Trophoblast cell (in vitro differentiated cells and primary cell): ENCODE measurements around the gene ULBP1.

Source experiments
- DNase-seq, 2 donors: peaks; one replicate each; pipeline ENCODE4 v3.0.0-alpha.2; 2016
- H2AFZ ChIP-seq: 2 replicates; pipeline ENCODE4 v1.6.1; 2013; ENCODE audit warnings: low read length, moderate library complexity, mild to moderate bottlenecking; ENCODE audit not compliant: insufficient read depth, poor library complexity
- H2AK5ac ChIP-seq: 2 replicates; pipeline ENCODE4 v1.6.1; 2013; ENCODE audit warnings: mild to moderate bottlenecking, low read length
- H2BK120ac ChIP-seq: 2 replicates; pipeline ENCODE4 v1.6.1; 2013; ENCODE audit warnings: low read length, mild to moderate bottlenecking, moderate library complexity; ENCODE audit not compliant: insufficient read depth, poor library complexity
- H2BK12ac ChIP-seq: 2 replicates; pipeline ENCODE4 v1.6.1; 2013; ENCODE audit warnings: mild to moderate bottlenecking, low read length, moderate library complexity
- H2BK5ac ChIP-seq: 2 replicates; pipeline ENCODE4 v1.6.1; 2013; ENCODE audit warnings: low read length, low read depth, moderate library complexity, mild to moderate bottlenecking; ENCODE audit not compliant: poor library complexity
- H3K14ac ChIP-seq: 2 replicates; pipeline ENCODE4 v1.6.1; 2013; ENCODE audit warnings: mild to moderate bottlenecking, low read length
- H3K18ac ChIP-seq: 2 replicates; pipeline ENCODE4 v1.6.1; 2013; ENCODE audit warnings: mild to moderate bottlenecking, low read length
- H3K23ac ChIP-seq: 2 replicates; pipeline ENCODE4 v1.6.1; 2013; ENCODE audit warnings: low read length
- H3K27ac ChIP-seq: 2 replicates; pipeline ENCODE4 v1.5.1; 2013; ENCODE audit warnings: low read depth, mild to moderate bottlenecking, inconsistent platforms, low read length, moderate library complexity
- H3K27me3 ChIP-seq: 2 replicates; pipeline ENCODE4 v1.6.1; 2013; ENCODE audit warnings: inconsistent platforms, mild to moderate bottlenecking, low read length, moderate library complexity; ENCODE audit not compliant: insufficient read depth
- H3K36me3 ChIP-seq, 2 experiments: 1 replicate in 1 of 2; 2 replicates in 1 of 2; pipeline ENCODE4 v1.6.1; 2013; ENCODE audit warnings: low read length in 2 of 2, mild to moderate bottlenecking in 2 of 2, moderate library complexity in 1 of 2; ENCODE audit not compliant: insufficient read depth in 2 of 2, control insufficient read depth in 1 of 2
- H3K4ac ChIP-seq: 2 replicates; pipeline ENCODE4 v1.6.1; 2013; ENCODE audit warnings: low read depth, mild to moderate bottlenecking, low read length, moderate library complexity
- H3K4me1 ChIP-seq, 2 experiments: 1 replicate in 1 of 2; 2 replicates in 1 of 2; pipeline ENCODE4 v1.6.1; 2013; ENCODE audit warnings: low read length in 2 of 2, mild to moderate bottlenecking in 2 of 2, moderate library complexity in 1 of 2; ENCODE audit not compliant: insufficient read depth in 2 of 2, control insufficient read depth in 1 of 2
- H3K4me2 ChIP-seq: 2 replicates; pipeline ENCODE4 v1.6.1; 2013; ENCODE audit warnings: inconsistent platforms, mild to moderate bottlenecking, low read length, moderate library complexity
- H3K4me3 ChIP-seq: 2 replicates; pipeline ENCODE4 v1.5.1; 2013; ENCODE audit warnings: mild to moderate bottlenecking, low read depth, low read length, inconsistent platforms
- H3K79me1 ChIP-seq: one replicate; pipeline ENCODE4 v1.6.1; 2013; ENCODE audit warnings: low read length
- H3K79me2 ChIP-seq: 2 replicates; pipeline ENCODE4 v1.6.1; 2013; ENCODE audit warnings: low read length, mild to moderate bottlenecking; ENCODE audit not compliant: control insufficient read depth, insufficient read depth, poor library complexity
- H3K9ac ChIP-seq: 2 replicates; pipeline ENCODE4 v1.6.1; 2013; ENCODE audit warnings: mild to moderate bottlenecking, low read length
- H3K9me3 ChIP-seq: 2 replicates; pipeline ENCODE4 v1.6.1; 2013; ENCODE audit warnings: low read depth, mild to moderate bottlenecking, control low read depth, inconsistent platforms, low read length; ENCODE audit not compliant: insufficient read depth
- H4K12ac ChIP-seq: 2 replicates; pipeline ENCODE4 v1.6.1; 2013; ENCODE audit warnings: low read depth, mild to moderate bottlenecking, low read length, moderate library complexity
- H4K8ac ChIP-seq: 2 replicates; pipeline ENCODE4 v1.6.1; 2013; ENCODE audit warnings: low read depth, mild to moderate bottlenecking, low read length, moderate library complexity
- H4K91ac ChIP-seq: one replicate; pipeline ENCODE4 v1.6.1; 2013; ENCODE audit warnings: low read depth, mild to moderate bottlenecking, low read length, moderate library complexity
- WGBS: extraction: QIAGEN DNeasy Blood & Tissue Kit; methylation state at CpG from one replicate; pipeline ENCODE4 v1.1.7; 2013; ENCODE audit warnings: missing lambda C conversion rate; ENCODE audit not compliant: insufficient read length, insufficient coverage; ENCODE audit errors: extremely low coverage; 5-methylcytosine and 5-hydroxymethylcytosine counted together

Gene ULBP1

GRCh38 chr6:149948616-149949015 is 15.1 kb upstream of the ULBP1 start:
- Histone ChIP-seq H3K4me1 (no peaks in the 10 kb centered on the region), H3K9me3 (peaks cover 3% of the 10 kb centered on the region), H3K23ac (no peak overlapping the region), H3K79me1 (no peaks in the 10 kb centered on the region), H2AFZ (no peak overlapping the region), H4K8ac (no peak overlapping the region), H3K27ac (no peak overlapping the region), H2BK5ac (no peak overlapping the region), H4K12ac (no peak overlapping the region), H3K4ac (no peak overlapping the region), H3K79me2 (no peaks in the 10 kb centered on the region), H3K18ac (no peak overlapping the region), H3K36me3 (no peaks in the 10 kb centered on the region), H3K4me2 (no peak overlapping the region), H4K91ac (no peak overlapping the region), H3K9ac (no peak overlapping the region), H3K27me3 (peaks cover 8% of the 10 kb centered on the region), H3K14ac (no peak overlapping the region), H2BK12ac (no peak overlapping the region), H2AK5ac (no peak overlapping the region), H2BK120ac (no peak overlapping the region), H3K4me3 (no peak overlapping the region)
- DNase-seq: no peak
- no CpG with 5 or more reads among the region's 5 CpGs for WGBS

- DNase-seq: no peak
- Histone ChIP-seq H3K36me3 (no peaks in the 10 kb centered on the region), H3K14ac (no peak overlapping the region), H2AK5ac (no peak overlapping the region), H2BK5ac (no peak overlapping the region), H3K27ac (no peak overlapping the region), H2BK120ac (no peak overlapping the region), H3K4me2 (no peak overlapping the region), H4K91ac (no peak overlapping the region), H3K4ac (no peak overlapping the region), H3K79me2 (no peaks in the 10 kb centered on the region), H3K9me3 (peaks cover 3% of the 10 kb centered on the region), H2BK12ac (no peak overlapping the region), H3K4me1 (no peaks in the 10 kb centered on the region), H3K27me3 (peaks cover 15% of the 10 kb centered on the region), H3K18ac (no peak overlapping the region), H4K12ac (no peak overlapping the region), H3K23ac (no peak overlapping the region), H3K79me1 (no peaks in the 10 kb centered on the region), H3K9ac (no peak overlapping the region), H2AFZ (no peak overlapping the region), H3K4me3 (no peak overlapping the region), H4K8ac (no peak overlapping the region)
- WGBS: no CpG with 5 or more reads among the region's 8 CpGs
Observed at GRCh38 chr6:149950423-149950822, 13.3 kb upstream of the ULBP1 start.

GRCh38 chr6:149951096-149951495 is 12.6 kb upstream of the ULBP1 start:
- Histone ChIP-seq H3K14ac (no peak overlapping the region), H3K4me3 (no peak overlapping the region), H3K4me1 (no peaks in the 10 kb centered on the region), H2BK12ac (no peak overlapping the region), H4K8ac (no peak overlapping the region), H3K4ac (no peak overlapping the region), H3K18ac (no peak overlapping the region), H2AFZ (no peak overlapping the region), H3K27me3 (peaks cover 21% of the 10 kb centered on the region), H2BK120ac (no peak overlapping the region), H4K91ac (no peak overlapping the region), H4K12ac (no peak overlapping the region), H3K36me3 (no peaks in the 10 kb centered on the region), H2AK5ac (no peak overlapping the region), H3K27ac (no peak overlapping the region), H3K79me2 (no peaks in the 10 kb centered on the region), H3K9ac (no peak overlapping the region), H3K9me3 (peaks cover 3% of the 10 kb centered on the region), H3K79me1 (no peaks in the 10 kb centered on the region), H2BK5ac (no peak overlapping the region), H3K4me2 (no peak overlapping the region), H3K23ac (no peak overlapping the region)
- WGBS: no CpG with 5 or more reads among the region's 9 CpGs
- no peak for DNase-seq

GRCh38 chr6:149951626-149952025 is 12.1 kb upstream of the ULBP1 start:
- peaks cover 3% of the 10 kb centered on the region for H3K9me3 ChIP-seq
- no peak overlapping the region for H2BK5ac ChIP-seq
- no peaks in the 10 kb centered on the region for H3K4me1 ChIP-seq
- H2BK12ac ChIP-seq: no peak overlapping the region
- H3K4ac ChIP-seq: no peak overlapping the region
- H4K91ac ChIP-seq: no peak overlapping the region
- H3K9ac ChIP-seq: no peak overlapping the region
- no peaks in the 10 kb centered on the region for H3K79me2 ChIP-seq
- H3K4me3 ChIP-seq: no peak overlapping the region
- H2AFZ ChIP-seq: no peak overlapping the region
- peaks cover 22% of the 10 kb centered on the region for H3K27me3 ChIP-seq
- H2AK5ac ChIP-seq: no peak overlapping the region
- H2BK120ac ChIP-seq: no peak overlapping the region
- DNase-seq: no peak
- no peaks in the 10 kb centered on the region for H3K79me1 ChIP-seq
- H3K4me2 ChIP-seq: no peak overlapping the region
- no peak overlapping the region for H3K27ac ChIP-seq
- no peaks in the 10 kb centered on the region for H3K36me3 ChIP-seq
- H3K14ac ChIP-seq: no peak overlapping the region
- no peak overlapping the region for H3K23ac ChIP-seq
- no peak overlapping the region for H4K8ac ChIP-seq
- H4K12ac ChIP-seq: no peak overlapping the region
- no CpG with 5 or more reads among the region's 3 CpGs for WGBS
- H3K18ac ChIP-seq: no peak overlapping the region
